ENCODE measurements around the gene SLC12A7.

The SLC12A7 gene

DNA sequence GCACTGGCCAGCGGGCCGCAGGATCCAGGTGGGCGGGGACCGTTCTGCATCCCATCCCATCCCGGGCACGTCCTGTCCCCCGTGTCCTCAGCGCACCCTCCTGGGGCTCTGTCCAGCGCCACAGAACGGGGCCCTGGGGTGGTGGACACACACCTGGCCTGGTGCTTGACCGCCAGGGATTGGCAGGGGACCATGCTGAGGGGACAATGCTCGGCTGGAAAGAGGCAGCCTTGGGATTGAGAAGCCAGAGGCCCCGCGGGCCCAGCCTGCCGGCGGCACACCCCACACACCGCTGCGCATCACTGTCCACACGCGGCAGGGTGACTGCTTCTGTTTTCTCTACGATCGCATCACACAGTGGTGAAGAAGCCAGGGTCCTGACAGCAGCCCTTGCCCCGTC, 33.0 kb downstream of the SLC12A7 start:
- Histone ChIP-seq H3K27me3 (no peaks in the 10 kb centered on the region), H3K36me3 (peaks cover 8 to 92% (median 65%) of the 10 kb centered on the region in 3 donors), H3K27ac (no peak overlapping the region), H3K4me3 (no peak overlapping the region), H3K4me1 (no peaks in the 10 kb centered on the region), H3K9me3 (no peaks in the 10 kb centered on the region)
- TF ChIP-seq, protein P1, sequence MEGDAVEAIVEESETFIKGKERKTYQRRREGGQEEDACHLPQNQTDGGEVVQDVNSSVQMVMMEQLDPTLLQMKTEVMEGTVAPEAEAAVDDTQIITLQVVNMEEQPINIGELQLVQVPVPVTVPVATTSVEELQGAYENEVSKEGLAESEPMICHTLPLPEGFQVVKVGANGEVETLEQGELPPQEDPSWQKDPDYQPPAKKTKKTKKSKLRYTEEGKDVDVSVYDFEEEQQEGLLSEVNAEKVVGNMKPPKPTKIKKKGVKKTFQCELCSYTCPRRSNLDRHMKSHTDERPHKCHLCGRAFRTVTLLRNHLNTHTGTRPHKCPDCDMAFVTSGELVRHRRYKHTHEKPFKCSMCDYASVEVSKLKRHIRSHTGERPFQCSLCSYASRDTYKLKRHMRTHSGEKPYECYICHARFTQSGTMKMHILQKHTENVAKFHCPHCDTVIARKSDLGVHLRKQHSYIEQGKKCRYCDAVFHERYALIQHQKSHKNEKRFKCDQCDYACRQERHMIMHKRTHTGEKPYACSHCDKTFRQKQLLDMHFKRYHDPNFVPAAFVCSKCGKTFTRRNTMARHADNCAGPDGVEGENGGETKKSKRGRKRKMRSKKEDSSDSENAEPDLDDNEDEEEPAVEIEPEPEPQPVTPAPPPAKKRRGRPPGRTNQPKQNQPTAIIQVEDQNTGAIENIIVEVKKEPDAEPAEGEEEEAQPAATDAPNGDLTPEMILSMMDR (IDR thresholded peaks at IDR 0.05) = no peak
- no peak for DNase-seq
- intact Hi-C loops (cut with DNase I; ENCODE audit: low total_unique reads) = no loop called here

DNA sequence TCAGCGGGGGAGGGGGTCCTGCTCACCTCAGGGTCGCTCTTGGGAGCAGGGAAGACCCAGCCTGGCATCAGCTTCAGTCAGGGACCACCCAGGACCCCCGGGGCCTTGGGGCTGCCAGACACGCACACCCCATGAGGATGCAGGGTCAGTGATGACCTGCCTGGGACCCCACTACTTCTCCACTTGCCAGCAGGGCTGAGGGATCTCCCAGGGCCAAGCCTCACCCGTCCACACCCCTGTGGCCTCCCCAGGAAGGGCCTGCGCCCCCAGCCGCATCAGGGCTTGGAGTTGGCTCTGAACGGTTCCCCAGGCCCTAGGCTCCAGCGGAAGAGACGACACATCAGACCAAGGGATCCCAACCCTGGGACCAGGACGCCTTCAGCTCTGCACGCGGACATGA, 33.7 kb downstream of the SLC12A7 start:
- TF ChIP-seq, protein P1 (IDR thresholded peaks at IDR 0.05) = no peak
- Histone ChIP-seq H3K9me3 (no peaks in the 10 kb centered on the region), H3K4me1 (no peaks in the 10 kb centered on the region), H3K27ac (no peak overlapping the region), H3K4me3 (no peak overlapping the region), H3K36me3 (peaks cover 5 to 92% (median 64%) of the 10 kb centered on the region in 3 donors), H3K27me3 (no peaks in the 10 kb centered on the region)
- intact Hi-C loops (cut with DNase I; ENCODE audit: low total_unique reads) = no loop called here
- DNase-seq = no peak

DNA sequence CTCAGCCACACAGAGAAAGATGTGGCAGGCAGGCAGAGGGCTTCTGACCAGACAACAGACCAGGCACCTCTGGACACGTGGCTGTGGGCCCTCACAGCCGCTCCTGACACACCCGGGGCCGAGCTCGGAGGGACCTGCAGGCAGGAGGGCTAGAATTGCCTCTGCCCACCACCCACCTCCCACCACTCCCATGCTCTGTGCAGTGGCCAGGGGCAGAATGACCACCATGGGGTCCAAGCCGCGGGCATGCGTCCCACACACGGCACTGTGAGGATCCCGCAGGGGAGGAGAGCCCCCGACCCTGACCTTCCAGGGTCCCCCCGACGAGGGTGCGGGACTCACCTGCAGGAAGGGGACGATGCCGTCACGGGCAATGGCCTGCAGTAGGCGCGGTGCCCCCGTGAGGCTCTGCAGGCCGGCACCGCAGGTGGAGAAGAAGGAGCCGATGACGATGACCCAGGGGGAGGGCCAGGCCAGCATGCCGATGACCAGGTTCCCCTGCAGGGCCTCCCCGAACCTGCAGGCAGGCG, 34.3 kb downstream of the SLC12A7 start:
- intact Hi-C loops (cut with DNase I; ENCODE audit: low total_unique reads) = no loop called here
- Histone ChIP-seq H3K9me3 (no peaks in the 10 kb centered on the region), H3K4me3 (no peak overlapping the region), H3K4me1 (no peaks in the 10 kb centered on the region), H3K36me3 (peaks cover 3 to 92% (median 62%) of the 10 kb centered on the region in 3 donors), H3K27me3 (no peaks in the 10 kb centered on the region), H3K27ac (no peak overlapping the region)
- no peak for DNase-seq
- TF ChIP-seq, protein P1 (IDR thresholded peaks at IDR 0.05) = no peak

DNA sequence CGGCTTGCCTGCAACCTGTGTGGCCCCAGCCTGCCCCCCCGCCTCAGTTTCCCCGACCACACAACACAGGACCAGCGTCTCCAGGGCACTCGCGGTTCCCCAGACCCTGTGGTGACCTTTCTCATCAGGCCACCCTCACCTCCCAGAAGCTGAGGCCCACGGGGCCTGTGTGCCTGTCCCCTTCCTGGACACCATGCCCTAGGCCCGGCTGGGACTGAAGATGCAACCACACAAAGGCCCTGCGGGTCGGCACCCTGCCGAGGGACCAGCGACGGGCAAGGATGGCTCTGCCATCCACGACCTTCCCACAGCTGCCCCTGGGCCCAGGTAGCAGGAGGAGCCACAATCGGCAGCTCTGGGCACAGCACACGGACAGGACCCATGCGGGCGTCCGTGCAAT, 34.8 kb downstream of the SLC12A7 start:
- Histone ChIP-seq H3K27me3 (no peaks in the 10 kb centered on the region), H3K4me3 (no peak overlapping the region), H3K9me3 (no peaks in the 10 kb centered on the region), H3K36me3 (peaks cover 3 to 90% (median 62%) of the 10 kb centered on the region in 3 donors), H3K4me1 (no peaks in the 10 kb centered on the region), H3K27ac (no peak overlapping the region)
- no peak for DNase-seq
- intact Hi-C loops (cut with DNase I; ENCODE audit: low total_unique reads) = no loop called here
- TF ChIP-seq, protein P1 (IDR thresholded peaks at IDR 0.05) = no peak

DNA sequence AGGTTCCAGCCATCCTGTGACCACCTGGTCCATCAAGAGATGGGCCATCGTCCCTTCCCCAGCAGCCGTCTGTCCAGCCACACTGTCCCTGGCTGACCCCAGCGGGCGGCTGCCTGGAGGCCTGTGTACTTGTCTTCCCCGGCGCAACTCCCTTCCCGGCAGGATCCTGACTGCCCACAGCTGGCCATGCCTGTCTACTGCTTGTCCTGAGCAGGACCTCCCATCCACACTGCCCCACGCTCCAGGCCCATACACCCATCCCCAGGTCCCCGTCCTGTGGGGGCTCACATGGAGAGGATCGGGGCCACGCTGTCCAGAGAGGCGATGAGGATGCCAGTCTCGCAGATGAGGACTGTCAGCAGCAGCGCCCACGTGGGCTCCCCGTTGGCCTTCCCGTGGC, 35.5 kb downstream of the SLC12A7 start:
- Histone ChIP-seq H3K36me3 (peaks cover 0 to 84% (median 58%) of the 10 kb centered on the region in 3 donors), H3K4me1 (no peaks in the 10 kb centered on the region), H3K27me3 (no peaks in the 10 kb centered on the region), H3K27ac (no peak overlapping the region), H3K9me3 (no peaks in the 10 kb centered on the region), H3K4me3 (no peak overlapping the region)
- TF ChIP-seq, protein P1 (IDR thresholded peaks at IDR 0.05) = no peak
- intact Hi-C loops (cut with DNase I; ENCODE audit: low total_unique reads) = no loop called here
- no peak for DNase-seq

DNA sequence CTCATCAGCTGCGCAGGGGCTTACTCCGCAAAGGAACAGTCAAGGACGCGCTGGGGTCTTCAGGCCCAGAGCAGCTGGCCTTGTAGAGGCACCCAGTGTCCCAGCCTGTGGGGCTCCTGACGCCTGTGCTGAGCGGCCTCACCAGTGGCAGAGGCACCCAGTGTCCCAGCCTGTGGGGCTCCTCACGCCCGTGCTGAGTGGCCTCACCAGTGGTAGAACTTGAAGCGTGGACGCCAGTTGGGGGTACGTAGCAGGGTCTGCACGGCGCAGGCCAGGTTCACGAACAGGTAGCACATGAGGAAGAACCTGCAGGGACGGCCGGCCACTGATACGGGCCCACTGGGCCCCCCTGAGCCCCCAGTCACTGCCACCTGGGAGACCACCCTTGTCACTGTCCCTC, 35.9 kb downstream of the SLC12A7 start:
- H3K4me1 ChIP-seq = no peaks in the 10 kb centered on the region
- intact Hi-C loops (cut with DNase I; ENCODE audit: low total_unique reads) = no loop called here
- H3K9me3 ChIP-seq = no peaks in the 10 kb centered on the region
- no peak for DNase-seq
- TF ChIP-seq, protein P1 (IDR thresholded peaks at IDR 0.05) = no peak
- H3K27me3 ChIP-seq = no peaks in the 10 kb centered on the region
- H3K4me3 ChIP-seq = no peak overlapping the region
- peaks cover 0 to 79% (median 55%) of the 10 kb centered on the region in 3 donors for H3K36me3 ChIP-seq
- no peak overlapping the region for H3K27ac ChIP-seq
